HG03439 (cell line): Measurements from ENCODE around the gene RACGAP1.
"Not testable (repeated sequence)": the region's sequence is repeated elsewhere in the genome, so short reads cannot be mapped to it uniquely, and the experiment has no call there.

Experiments
- ATAC-seq: cut with Tn5 transposase; IDR thresholded peaks from one replicate; pipeline ENCODE4 v1.9.1; 2021; ENCODE audit warnings: mild to moderate bottlenecking, moderate library complexity; ENCODE audit not compliant: unreplicated experiment

Gene RACGAP1

GRCh38 chr12:49987625-49988303 is 37.5 kb downstream of the RACGAP1 start:
- no peak for ATAC-seq

- ATAC-seq: not testable (repeated sequence)
These were observed 38.8 kb downstream of the RACGAP1 start for GRCh38 chr12:49986476-49986875.

- no peak for ATAC-seq
These were observed 39.3 kb downstream of the RACGAP1 start for GRCh38 chr12:49985981-49986380.

- ATAC-seq: no peak
These were observed 40.6 kb downstream of the RACGAP1 start for GRCh38 chr12:49984476-49985359.

GRCh38 chr12:49983892-49984291 is 41.4 kb downstream of the RACGAP1 start:
- ATAC-seq: no peak

GRCh38 chr12:49982246-49983087 is 42.8 kb downstream of the RACGAP1 start:
- no peak for ATAC-seq

GRCh38 chr12:49980501-49981349 is 44.6 kb downstream of the RACGAP1 start:
- no peak for ATAC-seq

- no peak for ATAC-seq
These were observed 45.5 kb downstream of the RACGAP1 start for GRCh38 chr12:49979791-49980190.

- ATAC-seq: no peak
These were observed 46.2 kb downstream of the RACGAP1 start for GRCh38 chr12:49979016-49979586.

- ATAC-seq: no peak
These were observed 47.2 kb downstream of the RACGAP1 start for GRCh38 chr12:49978125-49978524.

GRCh38 chr12:49976557-49976956 is 48.7 kb downstream of the RACGAP1 start:
- ATAC-seq: no peak

- no peak for ATAC-seq
These were observed 50.0 kb downstream of the RACGAP1 start for GRCh38 chr12:49975318-49975761.

- ATAC-seq: no peak
These were observed 50.5 kb downstream of the RACGAP1 start for GRCh38 chr12:49974677-49975317.

GRCh38 chr12:49974231-49974675 is 51.0 kb downstream of the RACGAP1 start:
- ATAC-seq: no peak

- no peak for ATAC-seq
These were observed 51.9 kb downstream of the RACGAP1 start for GRCh38 chr12:49973361-49973830.

GRCh38 chr12:49972641-49973360 is 52.5 kb downstream of the RACGAP1 start, which contains the start of gene AQP6:
Gene AQP6 (plus strand): TSS chr12:49972947. CDS start chr12:49973174, 227 bp downstream.
- no peak for ATAC-seq

GRCh38 chr12:49972129-49972528 is 53.2 kb downstream of the RACGAP1 start:
- ATAC-seq: no peak

GRCh38 chr12:49971141-49971540 is 54.2 kb downstream of the RACGAP1 start:
- no peak for ATAC-seq
